Smooth muscle cell (in vitro differentiated cells): ENCODE data around the gene CLINT1. TPM values are rescaled to one million over a fixed set of nuclear protein-coding genes. Genes with fewer than 3 reads are reported as not detected.
A peak's percentile ranks its signal among the peaks of the same experiment; 100 is the strongest.

Experiments
- DNase-seq: peaks from one replicate; lab custom pipeline; 2025; ENCODE audit not compliant: unreplicated experiment; lab: John Stamatoyannopoulos, UW
- H2AFZ ChIP-seq: fragments of 200-600 bp; sonication (generic); 2 replicates; pipeline ENCODE4 v1.6.0; 2016; ENCODE audit warnings: antibody characterized with exemption, low read depth, mild to moderate bottlenecking
- H3F3A ChIP-seq: fragments of 200-600 bp; sonication (generic); 2 replicates; pipeline ENCODE4 v1.6.0; 2017; ENCODE audit warnings: antibody characterized with exemption, low read depth
- H3K27ac ChIP-seq: fragments of 200-600 bp; sonication (generic); 2 replicates; pipeline ENCODE4 v1.5.1; 2016; ENCODE audit warnings: low read depth, mild to moderate bottlenecking
- H3K27me3 ChIP-seq: fragments of 200-600 bp; sonication (generic); 2 replicates; pipeline ENCODE4 v1.6.1; 2016; ENCODE audit warnings: low read depth, mild to moderate bottlenecking
- H3K36me3 ChIP-seq: fragments of 200-600 bp; sonication (generic); 2 replicates; pipeline ENCODE4 v1.5.1; 2016; ENCODE audit warnings: low read depth
- H3K4me1 ChIP-seq: fragments of 200-600 bp; sonication (generic); 2 replicates; pipeline ENCODE4 v1.5.1; 2016; ENCODE audit warnings: low read depth
- H3K4me2 ChIP-seq: fragments of 200-600 bp; sonication (generic); 2 replicates; pipeline ENCODE4 v1.6.0; 2016; ENCODE audit warnings: mild to moderate bottlenecking
- H3K4me3 ChIP-seq: fragments of 200-600 bp; sonication (generic); 2 replicates; pipeline ENCODE4 v1.5.1; 2016; ENCODE audit warnings: mild to moderate bottlenecking
- H3K79me2 ChIP-seq: fragments of 200-600 bp; sonication (generic); 2 replicates; pipeline ENCODE4 v1.6.0; 2016; ENCODE audit warnings: low read depth, mild to moderate bottlenecking
- H3K9ac ChIP-seq: fragments of 200-600 bp; sonication (generic); 2 replicates; pipeline ENCODE4 v1.6.0; 2016; ENCODE audit warnings: low read depth
- H3K9me3 ChIP-seq: fragments of 200-600 bp; sonication (generic); replicated peaks from 2 replicates; pipeline ENCODE4 v1.5.1; 2016; ENCODE audit warnings: low read depth
- H4K20me1 ChIP-seq: fragments of 200-600 bp; sonication (generic); 2 replicates; pipeline ENCODE4 v1.6.0; 2016; ENCODE audit warnings: low read depth
- CTCF ChIP-seq: fragments of 200-600 bp; sonication (generic); IDR thresholded peaks from 2 replicates; pipeline ENCODE4 v1.5.1; 2017; ENCODE audit warnings: borderline replicate concordance, mild to moderate bottlenecking, antibody characterized with exemption; ENCODE audit not compliant: insufficient read depth, poor library complexity, severe bottlenecking
- WGBS: methylation state at CpG from one replicate; pipeline ENCODE4 v1.1.7; 2016; ENCODE audit warnings: low lambda C conversion rate; 5-methylcytosine and 5-hydroxymethylcytosine counted together
- polyA plus RNA-seq: library from polyadenylated mRNA; unstranded; fragments of >200 nt; fragmentation: Nextera tagmentation; extraction: Ambion mirVana; gene quantifications from 2 replicates; pipeline ENCODE4 v1.2.1, GENCODE V29; 2016
- total RNA-seq: library from RNA; depleted of rRNA; stranded (reverse); fragments of >200 nt; gene quantifications from 2 replicates; pipeline ENCODE4 v1.2.3, GENCODE V29; 2014

The CLINT1 gene
- total and polyA plus RNA-seq, 2 experiments from 2014 or later = 63.5 to 83.9 TPM

GRCh38 chr5:157745041-157745456, 113.9 kb downstream of the CLINT1 start:
- no peak for DNase-seq
- TF ChIP-seq CTCF = no peak
- Histone ChIP-seq H3K9ac (no peak overlapping the region), H3K36me3 (no peaks in the 10 kb centered on the region), H3K9me3 (no peaks in the 10 kb centered on the region), H3K4me3 (peak overlapping the region; percentile 85), H3K27ac (no peak overlapping the region), H3K27me3 (no peaks in the 10 kb centered on the region), H3K4me1 (peaks cover 3% of the 10 kb centered on the region), H3K4me2 (peak overlapping the region; percentile 85), H3K79me2 (peaks cover 5% of the 10 kb centered on the region), H2AFZ (no peak overlapping the region), H4K20me1 (no peaks in the 10 kb centered on the region), H3F3A (no peaks in the 10 kb centered on the region)
- WGBS = 96% methylated on average over 4 of the region's 4 CpGs

- Histone ChIP-seq H3K9ac (peak overlapping the region; percentile 61), H3K4me1 (peaks cover 3% of the 10 kb centered on the region), H2AFZ (peak overlapping the region; percentile 81), H3K36me3 (no peaks in the 10 kb centered on the region), H3K9me3 (no peaks in the 10 kb centered on the region), H3K4me3 (peak overlapping the region; percentile 85), H3F3A (no peaks in the 10 kb centered on the region), H3K27me3 (no peaks in the 10 kb centered on the region), H3K27ac (no peak overlapping the region), H3K4me2 (peak overlapping the region; percentile 85), H4K20me1 (no peaks in the 10 kb centered on the region), H3K79me2 (peaks cover 5% of the 10 kb centered on the region)
- no peak for TF ChIP-seq CTCF
- no peak for DNase-seq
- 16% methylated on average over 26 of the region's 56 CpGs for WGBS
These were observed 114.6 kb downstream of the CLINT1 start for GRCh38 chr5:157744051-157745011.

GRCh38 chr5:157743163-157744050, 115.5 kb downstream of the CLINT1 start, which contains the start of gene LSM11:
Gene LSM11, plus strand, starts transcription at chr5:157743712. Its CDS starts 39 bp downstream, at chr5:157743751.
- Histone ChIP-seq H3K27me3 (no peaks in the 10 kb centered on the region), H3K27ac (no peak within 1 kb of the TSS), H3K4me3 (peak within 1 kb of the TSS; percentile 85), H3K4me1 (peaks cover under 1% of the 10 kb centered on the region), H3F3A (no peaks in the 10 kb centered on the region), H3K9me3 (no peaks in the 10 kb centered on the region), H3K4me2 (peak within 1 kb of the TSS; percentile 85), H3K79me2 (peaks cover 5% of the 10 kb centered on the region), H4K20me1 (no peaks in the 10 kb centered on the region), H3K36me3 (peaks cover 1% of the 10 kb centered on the region), H3K9ac (peak within 1 kb of the TSS; percentile 61), H2AFZ (peak within 1 kb of the TSS; percentile 96)
- DNase-seq = peak; percentile 84
- WGBS = 3% methylated on average over 41 of the region's 79 CpGs
- TF ChIP-seq CTCF = peak; percentile 100
